ENCODE data around the gene CLGN.

The CLGN gene, protein sequence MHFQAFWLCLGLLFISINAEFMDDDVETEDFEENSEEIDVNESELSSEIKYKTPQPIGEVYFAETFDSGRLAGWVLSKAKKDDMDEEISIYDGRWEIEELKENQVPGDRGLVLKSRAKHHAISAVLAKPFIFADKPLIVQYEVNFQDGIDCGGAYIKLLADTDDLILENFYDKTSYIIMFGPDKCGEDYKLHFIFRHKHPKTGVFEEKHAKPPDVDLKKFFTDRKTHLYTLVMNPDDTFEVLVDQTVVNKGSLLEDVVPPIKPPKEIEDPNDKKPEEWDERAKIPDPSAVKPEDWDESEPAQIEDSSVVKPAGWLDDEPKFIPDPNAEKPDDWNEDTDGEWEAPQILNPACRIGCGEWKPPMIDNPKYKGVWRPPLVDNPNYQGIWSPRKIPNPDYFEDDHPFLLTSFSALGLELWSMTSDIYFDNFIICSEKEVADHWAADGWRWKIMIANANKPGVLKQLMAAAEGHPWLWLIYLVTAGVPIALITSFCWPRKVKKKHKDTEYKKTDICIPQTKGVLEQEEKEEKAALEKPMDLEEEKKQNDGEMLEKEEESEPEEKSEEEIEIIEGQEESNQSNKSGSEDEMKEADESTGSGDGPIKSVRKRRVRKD

DNA sequence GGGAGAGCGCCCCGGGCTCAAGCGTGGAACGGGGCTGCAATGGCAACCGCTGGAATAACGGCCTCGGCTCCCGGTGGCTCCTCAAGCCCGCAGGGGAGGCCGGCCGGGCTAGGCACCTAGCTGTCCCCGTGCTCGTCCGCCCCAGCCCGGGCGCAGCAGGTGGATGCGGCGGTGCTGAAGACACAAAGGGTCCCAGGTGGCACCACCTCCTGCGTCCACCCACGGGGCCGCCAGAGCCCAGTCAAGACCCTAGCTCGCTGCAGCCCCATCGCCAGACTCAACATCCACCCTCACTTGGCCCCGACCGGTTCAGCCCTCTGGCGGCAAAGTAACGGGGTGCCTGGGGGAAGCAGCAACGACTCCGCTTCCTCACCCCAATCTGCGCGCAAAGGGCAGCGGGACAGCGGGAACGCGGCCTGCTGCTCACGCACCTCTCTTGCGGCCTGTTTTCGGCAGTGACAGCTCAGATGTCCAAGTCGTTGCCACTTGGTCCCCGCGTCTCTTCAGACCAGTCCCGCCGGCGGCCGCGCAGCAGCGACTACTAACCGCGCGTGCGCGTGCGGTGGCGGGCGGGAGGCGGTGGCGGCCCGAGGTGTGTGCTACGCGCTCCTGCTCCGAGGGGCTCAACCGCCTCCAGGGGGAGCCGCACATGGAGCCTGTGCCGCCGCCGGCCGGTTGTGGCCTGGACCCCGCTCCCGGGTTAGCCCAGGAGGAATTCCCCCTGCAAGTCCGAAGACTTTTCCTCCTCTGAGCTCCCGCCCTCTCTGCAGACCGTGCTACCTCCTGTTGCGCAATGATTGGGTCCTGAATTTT, at the start of gene CLGN:
CLGN (minus strand) TSS at position 543 of the 813 bp plus-strand sequence. CDS start 14,570 bp downstream, outside the sequence.
- in situ Hi-C loops (cut with HindIII; ENCODE audit: low pct_ligation_motif_present, low sequenced_read_pairs) = no loop called here
- peak within 1 kb of the TSS; percentile 80 for H3K4me3 ChIP-seq (ENCODE audit: low read depth, low read length)
- no peak within 1 kb of the TSS for H3K27ac ChIP-seq
- DNase-seq = peak; percentile 22
- TF ChIP-seq, protein P1, sequence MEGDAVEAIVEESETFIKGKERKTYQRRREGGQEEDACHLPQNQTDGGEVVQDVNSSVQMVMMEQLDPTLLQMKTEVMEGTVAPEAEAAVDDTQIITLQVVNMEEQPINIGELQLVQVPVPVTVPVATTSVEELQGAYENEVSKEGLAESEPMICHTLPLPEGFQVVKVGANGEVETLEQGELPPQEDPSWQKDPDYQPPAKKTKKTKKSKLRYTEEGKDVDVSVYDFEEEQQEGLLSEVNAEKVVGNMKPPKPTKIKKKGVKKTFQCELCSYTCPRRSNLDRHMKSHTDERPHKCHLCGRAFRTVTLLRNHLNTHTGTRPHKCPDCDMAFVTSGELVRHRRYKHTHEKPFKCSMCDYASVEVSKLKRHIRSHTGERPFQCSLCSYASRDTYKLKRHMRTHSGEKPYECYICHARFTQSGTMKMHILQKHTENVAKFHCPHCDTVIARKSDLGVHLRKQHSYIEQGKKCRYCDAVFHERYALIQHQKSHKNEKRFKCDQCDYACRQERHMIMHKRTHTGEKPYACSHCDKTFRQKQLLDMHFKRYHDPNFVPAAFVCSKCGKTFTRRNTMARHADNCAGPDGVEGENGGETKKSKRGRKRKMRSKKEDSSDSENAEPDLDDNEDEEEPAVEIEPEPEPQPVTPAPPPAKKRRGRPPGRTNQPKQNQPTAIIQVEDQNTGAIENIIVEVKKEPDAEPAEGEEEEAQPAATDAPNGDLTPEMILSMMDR (IDR thresholded peaks at IDR 0.05; ENCODE audit: low read depth, low read length, missing control alignments) = peak; percentile 53
- H3K27me3 ChIP-seq (replicated peaks) = no peaks in the 10 kb centered on the region
- no peaks in the 10 kb centered on the region for H3K36me3 ChIP-seq (replicated peaks)

DNA sequence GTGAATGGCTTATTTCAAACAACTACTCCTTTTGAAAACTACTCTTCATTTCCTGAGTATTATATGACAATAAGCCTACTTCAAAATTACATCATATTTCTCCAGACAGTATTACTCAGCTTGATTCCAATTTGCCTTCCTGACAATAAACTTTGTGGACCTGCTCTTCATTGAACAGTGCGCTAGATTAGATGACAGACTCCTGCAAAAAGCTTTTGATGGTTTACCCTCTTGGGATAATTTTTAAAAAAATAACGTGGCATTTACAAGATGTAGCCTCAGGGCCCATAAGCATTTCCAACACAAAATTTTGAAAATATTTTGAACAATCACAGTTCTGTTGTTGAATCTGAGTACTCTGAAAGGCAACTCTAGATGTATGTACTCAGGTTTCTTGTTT, 44.7 kb upstream of the CLGN start:
- in situ Hi-C loops (cut with HindIII; ENCODE audit: low pct_ligation_motif_present, low sequenced_read_pairs) = no loop called here
- DNase-seq = no peak
- TF ChIP-seq, protein P1 (IDR thresholded peaks at IDR 0.05; ENCODE audit: low read depth, low read length, missing control alignments) = no peak
- Histone ChIP-seq H3K36me3 (replicated peaks) (no peaks in the 10 kb centered on the region), H3K27me3 (replicated peaks) (peaks cover 21% of the 10 kb centered on the region), H3K27ac (no peak overlapping the region), H3K4me3 (ENCODE audit: low read depth, low read length) (no peak overlapping the region)

DNA sequence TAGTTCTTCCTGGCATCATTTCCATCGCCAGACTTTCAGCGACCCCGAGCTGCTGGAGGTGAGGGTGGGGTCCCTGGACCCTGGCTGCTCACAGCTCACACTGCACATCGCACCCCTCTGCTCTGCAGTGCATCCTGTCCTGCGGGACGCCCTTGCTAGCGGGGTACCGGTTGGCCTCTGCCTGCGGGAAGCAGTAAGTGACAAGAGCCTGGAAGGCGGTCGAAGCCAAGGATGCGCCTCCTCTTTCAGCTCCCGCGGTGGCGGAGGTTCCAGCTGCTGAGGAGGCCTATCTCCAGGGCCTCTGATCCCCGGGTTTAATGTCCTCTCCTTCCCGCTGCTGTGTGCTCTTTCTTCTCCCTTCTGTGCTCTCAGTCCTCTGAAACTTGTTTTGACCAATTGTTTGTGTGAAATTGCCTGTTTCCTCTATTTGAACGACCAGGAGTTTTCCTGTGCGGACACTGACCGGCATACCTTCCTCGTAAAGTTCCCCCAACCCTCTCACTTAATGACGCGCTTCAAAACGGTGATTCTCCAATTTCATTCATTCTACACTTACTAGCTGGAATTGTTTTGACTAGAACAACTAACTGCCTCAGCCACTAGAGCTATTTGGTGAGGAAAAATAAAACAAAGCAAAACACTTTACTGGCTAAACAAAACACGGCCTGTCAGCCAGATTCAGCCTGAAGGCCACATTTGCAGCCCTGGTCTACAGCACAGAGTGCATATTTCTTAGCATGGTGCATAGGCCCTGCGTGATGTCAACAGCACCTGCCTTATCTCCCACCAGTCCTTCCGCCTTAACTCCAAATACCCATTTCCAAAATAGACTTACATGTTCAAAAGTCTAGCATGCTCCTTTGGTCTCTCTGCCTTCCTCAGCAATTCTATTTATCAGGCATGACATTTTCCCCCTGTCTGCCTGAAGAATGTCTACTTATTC, 42.6 kb upstream of the CLGN start:
- in situ Hi-C loops (cut with HindIII; ENCODE audit: low pct_ligation_motif_present, low sequenced_read_pairs) = no loop called here
- Histone ChIP-seq H3K27me3 (replicated peaks) (peaks cover 25% of the 10 kb centered on the region), H3K36me3 (replicated peaks) (no peaks in the 10 kb centered on the region), H3K4me3 (ENCODE audit: low read depth, low read length) (no peak overlapping the region), H3K27ac (no peak overlapping the region)
- DNase-seq = no peak
- TF ChIP-seq, protein P1 (IDR thresholded peaks at IDR 0.05; ENCODE audit: low read depth, low read length, missing control alignments) = no peak

DNA sequence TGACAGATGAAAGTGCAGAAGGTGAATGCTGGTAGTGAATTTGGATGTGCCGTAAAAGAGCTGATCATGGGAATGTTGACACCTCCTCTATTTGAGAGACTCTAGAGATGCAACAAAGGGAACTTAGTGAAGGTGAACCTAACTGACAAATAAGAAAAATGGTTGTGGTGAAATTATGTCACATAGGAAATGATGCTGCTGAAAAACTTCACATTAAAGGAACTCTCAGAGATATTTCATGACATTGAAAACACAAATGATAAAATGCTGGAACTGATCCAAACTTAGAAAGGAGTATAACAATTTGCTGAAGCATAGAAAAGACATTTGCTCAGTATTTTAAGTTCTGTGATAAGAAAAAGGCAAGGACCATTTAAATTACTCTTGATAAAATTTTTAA, 38.7 kb upstream of the CLGN start:
- no peaks in the 10 kb centered on the region for H3K36me3 ChIP-seq (replicated peaks)
- no peak overlapping the region for H3K4me3 ChIP-seq (ENCODE audit: low read depth, low read length)
- H3K27ac ChIP-seq = no peak overlapping the region
- TF ChIP-seq, protein P1 (IDR thresholded peaks at IDR 0.05; ENCODE audit: low read depth, low read length, missing control alignments) = no peak
- peaks cover 22% of the 10 kb centered on the region for H3K27me3 ChIP-seq (replicated peaks)
- no peak for DNase-seq
- in situ Hi-C loops (cut with HindIII; ENCODE audit: low pct_ligation_motif_present, low sequenced_read_pairs) = no loop called here

DNA sequence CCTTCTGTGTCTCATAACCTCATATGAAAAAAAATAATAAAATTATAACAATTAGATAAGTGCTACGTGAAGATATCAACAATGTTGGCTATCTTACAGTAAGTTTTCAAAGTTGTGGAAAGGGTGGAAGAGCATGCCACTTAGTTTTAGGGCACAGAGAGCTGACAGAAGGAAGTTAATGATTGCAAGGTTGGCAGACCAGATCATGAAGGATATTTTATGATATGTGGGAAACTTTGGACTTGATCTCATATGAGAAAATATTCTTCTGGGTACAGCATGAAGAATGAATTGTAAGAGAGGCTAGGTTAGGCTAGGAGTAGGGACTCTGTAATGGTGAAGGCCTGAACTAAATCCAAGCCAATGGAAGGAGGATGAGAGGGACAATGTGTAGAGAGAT, 36.2 kb upstream of the CLGN start:
- in situ Hi-C loops (cut with HindIII; ENCODE audit: low pct_ligation_motif_present, low sequenced_read_pairs) = no loop called here
- no peak for DNase-seq
- Histone ChIP-seq H3K27me3 (replicated peaks) (peaks cover 7% of the 10 kb centered on the region), H3K36me3 (replicated peaks) (no peaks in the 10 kb centered on the region), H3K4me3 (ENCODE audit: low read depth, low read length) (no peak overlapping the region), H3K27ac (no peak overlapping the region)
- TF ChIP-seq, protein P1 (IDR thresholded peaks at IDR 0.05; ENCODE audit: low read depth, low read length, missing control alignments) = no peak

All from brain microvascular endothelial cell (primary cell).